Measurements from ENCODE around the gene NFX1.
"Not testable (repeated sequence)": the region's sequence is repeated elsewhere in the genome, so short reads cannot be mapped to it uniquely, and the experiment has no call there.

NFX1 gene

DNA sequence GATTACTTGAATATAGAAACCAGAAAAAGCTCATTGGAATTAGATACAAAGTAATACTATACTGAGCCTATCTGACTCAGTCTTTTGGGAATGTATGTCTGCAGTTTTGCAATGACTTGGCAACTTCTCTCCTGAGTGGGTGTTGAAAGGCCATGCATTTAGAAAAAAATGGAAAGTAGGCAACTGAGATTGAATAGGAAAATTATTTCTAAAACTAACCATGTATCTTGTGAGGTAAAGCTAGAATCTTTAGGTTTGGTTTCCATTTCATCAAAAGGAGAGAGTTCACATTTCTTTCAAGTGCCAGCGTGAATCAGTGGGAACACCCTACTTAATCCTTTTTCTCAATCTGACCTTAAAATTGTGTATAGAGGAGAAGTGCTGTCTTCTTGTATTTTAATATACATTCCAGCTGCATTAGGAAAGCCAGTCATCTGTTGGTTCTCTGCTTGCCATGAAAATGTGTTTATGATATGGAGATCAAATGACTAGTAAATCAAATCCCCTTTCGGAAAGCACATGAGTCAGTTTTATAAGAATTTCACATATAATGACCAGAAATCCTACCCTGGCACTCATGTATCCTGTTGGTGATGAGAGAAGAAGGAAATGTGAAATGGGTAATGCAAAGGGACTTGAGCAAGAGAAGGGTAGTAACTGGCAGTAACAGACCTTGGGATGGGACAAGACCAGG is 30.4 kb downstream of the NFX1 start:
- no peak for DNase-seq (ENCODE audit: low read depth, low spot score)
- peaks cover 6% of the 10 kb centered on the region; the same call in 1 of the 2 replicates for H3K36me3 ChIP-seq (ENCODE audit: control insufficient read depth, insufficient read depth, low read length)
- no peak overlapping the region for H3K4me3 ChIP-seq (ENCODE audit: low read length)
- WGBS (ENCODE audit: insufficient coverage, insufficient read length), result no CpG with 5 or more reads among the region's 2 CpGs
- no peaks in the 10 kb centered on the region for H3K4me1 ChIP-seq (ENCODE audit: control insufficient read depth, insufficient read depth, low read length)
- no peaks in the 10 kb centered on the region for H3K27me3 ChIP-seq (ENCODE audit: control insufficient read depth, insufficient read depth, low read length)
- H3K27ac ChIP-seq (ENCODE audit: low read length), result no peak overlapping the region
- no peaks in the 10 kb centered on the region for H3K9me3 ChIP-seq (ENCODE audit: control insufficient read depth, insufficient read depth, low read length)

DNA sequence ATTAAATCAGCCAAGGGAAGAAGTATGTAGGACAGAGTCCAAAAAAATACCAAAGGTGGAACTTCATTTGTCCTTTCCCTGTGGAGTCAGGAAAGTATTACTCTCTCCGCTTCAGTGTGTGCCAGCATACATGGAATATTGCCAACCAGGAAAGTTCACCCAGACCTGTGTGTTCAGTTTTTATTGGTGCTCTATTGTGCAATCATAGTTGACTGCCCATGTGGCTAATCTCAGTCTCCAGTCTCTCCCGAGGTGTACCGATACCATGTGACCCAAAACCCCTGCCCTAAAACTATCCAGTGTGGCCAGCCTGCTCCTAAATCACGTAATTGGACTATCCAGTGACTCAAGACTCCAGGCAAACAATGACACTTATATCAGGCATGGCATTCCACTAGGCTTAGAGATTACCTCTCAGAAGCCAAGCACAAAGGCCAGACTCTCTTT is 38.8 kb downstream of the NFX1 start:
- DNase-seq (ENCODE audit: low read depth, low spot score), result no peak
- no peak overlapping the region for H3K27ac ChIP-seq (ENCODE audit: low read length)
- no peaks in the 10 kb centered on the region for H3K9me3 ChIP-seq (ENCODE audit: control insufficient read depth, insufficient read depth, low read length)
- H3K4me3 ChIP-seq (ENCODE audit: low read length), result no peak overlapping the region
- H3K27me3 ChIP-seq (ENCODE audit: control insufficient read depth, insufficient read depth, low read length), result no peaks in the 10 kb centered on the region
- H3K36me3 ChIP-seq (ENCODE audit: control insufficient read depth, insufficient read depth, low read length), result peaks cover 8% of the 10 kb centered on the region; the same call in 1 of the 2 replicates
- WGBS (ENCODE audit: insufficient coverage, insufficient read length), result no CpG with 5 or more reads among the region's 4 CpGs
- no peaks in the 10 kb centered on the region for H3K4me1 ChIP-seq (ENCODE audit: control insufficient read depth, insufficient read depth, low read length)

DNA sequence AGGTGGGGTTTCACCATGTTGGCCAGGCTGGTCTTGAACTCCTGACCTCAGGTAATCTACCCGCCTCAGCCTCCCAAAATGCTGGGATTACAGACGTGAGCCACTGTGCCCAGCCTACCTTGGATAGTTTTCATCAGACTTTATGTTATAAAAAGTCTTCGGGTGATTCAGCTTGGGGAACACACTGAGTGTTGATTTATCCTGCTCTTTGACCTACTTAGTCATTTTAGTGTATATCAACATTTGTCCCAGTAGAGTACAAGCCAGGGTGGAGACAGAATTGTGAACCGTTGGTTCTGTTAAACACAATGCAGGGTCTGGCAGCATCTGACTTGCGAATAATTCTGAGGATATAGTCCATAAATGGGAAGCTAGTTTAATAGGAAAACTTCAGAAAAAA is 39.7 kb downstream of the NFX1 start:
- H3K4me1 ChIP-seq (ENCODE audit: control insufficient read depth, insufficient read depth, low read length), result no peaks in the 10 kb centered on the region
- no CpG with 5 or more reads among the region's 5 CpGs for WGBS (ENCODE audit: insufficient coverage, insufficient read length)
- no peak for DNase-seq (ENCODE audit: low read depth, low spot score)
- no peak overlapping the region for H3K4me3 ChIP-seq (ENCODE audit: low read length)
- peaks cover 8% of the 10 kb centered on the region; the same call in 1 of the 2 replicates for H3K36me3 ChIP-seq (ENCODE audit: control insufficient read depth, insufficient read depth, low read length)
- H3K27ac ChIP-seq (ENCODE audit: low read length), result no peak overlapping the region
- H3K27me3 ChIP-seq (ENCODE audit: control insufficient read depth, insufficient read depth, low read length), result no peaks in the 10 kb centered on the region
- no peaks in the 10 kb centered on the region for H3K9me3 ChIP-seq (ENCODE audit: control insufficient read depth, insufficient read depth, low read length)

DNA sequence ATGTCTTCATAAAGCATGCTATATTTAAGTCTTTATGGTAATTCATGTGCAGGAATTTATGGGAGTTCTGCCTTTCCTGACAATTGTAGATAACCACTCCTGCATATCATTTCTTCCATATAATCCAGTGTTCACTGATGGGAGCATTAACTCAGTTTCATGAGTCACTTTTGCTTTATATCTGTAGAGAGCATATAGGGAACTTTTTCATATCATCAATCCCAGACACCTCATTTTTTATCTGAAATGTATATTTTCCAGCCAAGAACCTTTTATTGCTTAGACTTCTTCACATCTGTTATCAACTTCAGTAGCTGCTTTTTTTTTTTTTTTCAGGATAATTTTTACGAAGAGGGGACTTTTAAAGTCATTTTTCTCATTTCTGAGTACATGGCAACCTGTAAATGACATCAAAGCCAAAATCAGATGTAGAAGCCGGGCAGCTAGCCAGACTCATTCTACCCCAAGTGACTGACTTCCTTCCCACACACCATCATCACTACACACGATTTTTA is 41.1 kb downstream of the NFX1 start:
- no peaks in the 10 kb centered on the region for H3K27me3 ChIP-seq (ENCODE audit: control insufficient read depth, insufficient read depth, low read length)
- H3K4me1 ChIP-seq (ENCODE audit: control insufficient read depth, insufficient read depth, low read length), result no peaks in the 10 kb centered on the region
- H3K36me3 ChIP-seq (ENCODE audit: control insufficient read depth, insufficient read depth, low read length), result peaks cover 8% of the 10 kb centered on the region; the same call in 1 of the 2 replicates
- WGBS (ENCODE audit: insufficient coverage, insufficient read length), result no CpG with 5 or more reads among the region's 3 CpGs
- no peaks in the 10 kb centered on the region for H3K9me3 ChIP-seq (ENCODE audit: control insufficient read depth, insufficient read depth, low read length)
- no peak for DNase-seq (ENCODE audit: low read depth, low spot score)
- H3K4me3 ChIP-seq (ENCODE audit: low read length), result no peak overlapping the region
- no peak overlapping the region for H3K27ac ChIP-seq (ENCODE audit: low read length)

DNA sequence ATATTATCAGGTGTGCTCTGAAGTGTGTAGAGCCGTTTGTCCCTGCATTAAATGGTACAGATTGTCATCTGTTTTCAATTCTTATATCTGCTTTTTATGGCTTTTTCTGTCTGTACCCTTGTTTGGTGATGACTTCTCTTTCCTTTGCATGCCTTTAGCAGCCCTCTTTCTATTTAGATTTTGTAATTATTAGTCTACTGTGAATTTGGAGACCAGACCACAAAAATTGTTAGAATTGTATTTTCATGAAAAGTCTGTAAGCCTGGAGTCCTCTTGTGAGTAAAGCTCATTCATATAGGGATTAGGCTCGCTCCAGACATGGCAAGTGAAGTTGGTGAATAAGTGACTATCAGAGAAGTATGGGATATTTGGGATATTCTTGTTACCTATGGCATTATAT is 41.7 kb downstream of the NFX1 start:
- Histone ChIP-seq H3K36me3 (ENCODE audit: control insufficient read depth, insufficient read depth, low read length) (peaks cover 8% of the 10 kb centered on the region; the same call in 1 of the 2 replicates), H3K4me3 (ENCODE audit: low read length) (no peak overlapping the region), H3K9me3 (ENCODE audit: control insufficient read depth, insufficient read depth, low read length) (no peaks in the 10 kb centered on the region), H3K4me1 (ENCODE audit: control insufficient read depth, insufficient read depth, low read length) (no peaks in the 10 kb centered on the region), H3K27ac (ENCODE audit: low read length) (no peak overlapping the region), H3K27me3 (ENCODE audit: control insufficient read depth, insufficient read depth, low read length) (no peaks in the 10 kb centered on the region)
- DNase-seq (ENCODE audit: low read depth, low spot score), result no peak
- no CpG with 5 or more reads among the region's 2 CpGs for WGBS (ENCODE audit: insufficient coverage, insufficient read length)

DNA sequence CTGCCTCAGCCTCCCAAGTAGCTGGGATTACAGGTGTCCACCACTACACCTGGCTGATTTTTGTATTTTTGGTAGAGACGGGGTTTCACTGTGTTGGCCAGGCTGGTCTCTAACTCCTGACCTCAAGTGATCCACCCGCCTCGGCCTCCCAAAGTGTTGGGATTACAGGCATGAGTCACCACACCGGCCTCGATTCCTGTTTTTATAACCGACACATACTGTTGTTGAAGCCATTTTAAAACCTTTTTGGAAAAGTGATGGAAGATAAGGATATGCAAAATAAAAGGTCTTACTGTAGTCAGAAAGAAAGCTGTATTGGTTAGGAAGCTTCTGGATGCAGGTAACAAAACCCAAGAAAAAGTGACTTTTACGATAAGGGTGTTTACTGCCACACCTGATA is 42.6 kb downstream of the NFX1 start:
- not testable (repeated sequence) for H3K4me1 ChIP-seq (ENCODE audit: control insufficient read depth, insufficient read depth, low read length); H3K27me3 ChIP-seq (ENCODE audit: control insufficient read depth, insufficient read depth, low read length); H3K9me3 ChIP-seq (ENCODE audit: control insufficient read depth, insufficient read depth, low read length); H3K36me3 ChIP-seq (ENCODE audit: control insufficient read depth, insufficient read depth, low read length); H3K27ac ChIP-seq (ENCODE audit: low read length); H3K4me3 ChIP-seq (ENCODE audit: low read length); DNase-seq (ENCODE audit: low read depth, low spot score)
- no CpG with 5 or more reads among the region's 7 CpGs for WGBS (ENCODE audit: insufficient coverage, insufficient read length)

DNA sequence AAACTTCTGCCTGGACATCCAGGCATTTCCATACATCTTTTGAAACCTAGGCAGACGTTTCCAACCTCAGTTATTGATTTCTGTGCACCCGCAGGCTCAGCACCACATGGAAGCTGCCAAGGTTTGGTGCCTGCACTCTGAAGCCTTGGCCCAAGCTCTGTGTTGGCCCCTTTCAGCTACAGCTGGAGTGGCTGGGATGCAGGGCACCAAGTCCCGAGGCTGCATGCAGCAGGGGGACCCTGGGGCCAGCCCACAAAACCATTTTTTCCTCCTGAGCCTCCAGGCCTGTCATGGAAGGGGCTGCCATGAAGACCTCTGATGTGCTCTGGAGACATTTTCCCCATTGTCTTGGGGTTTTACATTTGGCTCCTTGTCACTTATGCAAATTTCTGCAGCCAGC is 49.9 kb downstream of the NFX1 start:
- Histone ChIP-seq H3K4me1 (ENCODE audit: control insufficient read depth, insufficient read depth, low read length) (no peaks in the 10 kb centered on the region), H3K27me3 (ENCODE audit: control insufficient read depth, insufficient read depth, low read length) (no peaks in the 10 kb centered on the region), H3K4me3 (ENCODE audit: low read length) (no peak overlapping the region), H3K36me3 (ENCODE audit: control insufficient read depth, insufficient read depth, low read length) (peaks cover 16% of the 10 kb centered on the region; the same call in 1 of the 2 replicates), H3K27ac (ENCODE audit: low read length) (no peak overlapping the region), H3K9me3 (ENCODE audit: control insufficient read depth, insufficient read depth, low read length) (peaks cover 5% of the 10 kb centered on the region)
- WGBS (ENCODE audit: insufficient coverage, insufficient read length), result no CpG with 5 or more reads among the region's 3 CpGs
- DNase-seq (ENCODE audit: low read depth, low spot score), result no peak

DNA sequence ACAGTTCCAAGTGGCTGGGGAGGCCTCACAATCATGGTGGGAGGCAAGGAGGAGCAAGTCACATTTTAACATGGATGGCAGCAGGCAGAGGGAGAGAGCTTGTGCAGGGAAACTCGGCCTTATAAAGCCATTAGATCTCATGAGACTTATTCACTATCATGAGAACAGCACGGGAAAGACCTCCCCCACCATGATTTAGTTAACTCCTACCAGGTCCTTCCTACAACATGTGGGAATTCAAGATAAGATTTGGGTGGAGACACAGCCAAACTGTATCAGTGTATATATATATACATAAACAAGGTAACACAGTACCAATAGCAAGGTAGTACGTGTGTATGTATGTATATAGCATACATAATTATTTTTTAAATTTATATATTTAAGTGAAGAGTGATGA is 50.9 kb downstream of the NFX1 start:
- no peak for DNase-seq (ENCODE audit: low read depth, low spot score)
- Histone ChIP-seq H3K4me3 (ENCODE audit: low read length) (no peak overlapping the region), H3K36me3 (ENCODE audit: control insufficient read depth, insufficient read depth, low read length) (peaks cover 18% of the 10 kb centered on the region; the same call in 1 of the 2 replicates), H3K9me3 (ENCODE audit: control insufficient read depth, insufficient read depth, low read length) (peaks cover 5% of the 10 kb centered on the region), H3K27ac (ENCODE audit: low read length) (no peak overlapping the region), H3K27me3 (ENCODE audit: control insufficient read depth, insufficient read depth, low read length) (no peaks in the 10 kb centered on the region), H3K4me1 (ENCODE audit: control insufficient read depth, insufficient read depth, low read length) (no peaks in the 10 kb centered on the region)
- WGBS (ENCODE audit: insufficient coverage, insufficient read length), result no CpG with 5 or more reads among the region's 3 CpGs

DNA sequence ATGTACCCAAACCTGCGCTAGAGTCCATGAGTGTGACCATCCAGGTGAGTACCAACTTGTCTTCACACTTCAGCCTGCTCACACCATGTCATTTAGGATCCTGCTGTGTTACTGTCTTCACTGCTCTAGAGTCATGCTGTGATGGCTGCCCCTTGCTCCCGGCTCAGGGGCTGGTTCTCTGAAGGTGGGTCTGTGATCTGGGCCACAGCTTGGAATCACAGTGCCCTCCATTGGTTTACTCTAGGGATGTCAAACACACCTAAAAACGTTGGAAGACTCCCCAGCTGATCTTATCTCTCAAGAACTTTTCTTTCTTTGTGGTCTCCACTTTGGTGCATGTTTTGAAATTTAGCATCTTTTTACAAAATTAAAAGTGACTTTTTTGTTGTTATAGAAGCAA is 53.8 kb downstream of the NFX1 start:
- Histone ChIP-seq H3K27me3 (ENCODE audit: control insufficient read depth, insufficient read depth, low read length) (no peaks in the 10 kb centered on the region), H3K4me3 (ENCODE audit: low read length) (no peak overlapping the region), H3K36me3 (ENCODE audit: control insufficient read depth, insufficient read depth, low read length) (peaks cover 14% of the 10 kb centered on the region; the same call in 1 of the 2 replicates), H3K27ac (ENCODE audit: low read length) (no peak overlapping the region), H3K4me1 (ENCODE audit: control insufficient read depth, insufficient read depth, low read length) (no peaks in the 10 kb centered on the region), H3K9me3 (ENCODE audit: control insufficient read depth, insufficient read depth, low read length) (peaks cover 4% of the 10 kb centered on the region)
- no peak for DNase-seq (ENCODE audit: low read depth, low spot score)
- WGBS (ENCODE audit: insufficient coverage, insufficient read length), result no CpG with 5 or more reads among the region's 3 CpGs

DNA sequence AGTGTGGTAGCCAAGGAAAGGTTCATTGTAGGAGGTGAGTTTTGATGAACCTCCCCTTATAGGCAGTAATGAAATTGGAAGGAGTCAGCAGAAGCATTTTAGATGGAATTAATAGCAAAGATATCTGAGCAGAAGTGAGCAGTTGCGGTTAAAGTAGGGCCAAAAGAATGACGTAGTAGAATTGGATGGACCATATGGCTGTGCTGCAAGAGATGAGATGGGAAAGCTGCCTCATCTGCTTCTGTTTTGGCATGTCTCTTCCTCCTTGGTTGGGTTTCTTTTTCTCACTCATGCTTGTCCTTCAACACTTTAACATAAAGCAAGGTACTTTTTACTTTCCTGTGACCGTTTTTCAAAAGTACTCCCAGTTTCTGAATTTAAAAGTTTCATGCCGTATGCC is 56.2 kb downstream of the NFX1 start:
- no peak overlapping the region for H3K27ac ChIP-seq (ENCODE audit: low read length)
- no peaks in the 10 kb centered on the region for H3K4me1 ChIP-seq (ENCODE audit: control insufficient read depth, insufficient read depth, low read length)
- no CpG with 5 or more reads among the region's 4 CpGs for WGBS (ENCODE audit: insufficient coverage, insufficient read length)

DNA sequence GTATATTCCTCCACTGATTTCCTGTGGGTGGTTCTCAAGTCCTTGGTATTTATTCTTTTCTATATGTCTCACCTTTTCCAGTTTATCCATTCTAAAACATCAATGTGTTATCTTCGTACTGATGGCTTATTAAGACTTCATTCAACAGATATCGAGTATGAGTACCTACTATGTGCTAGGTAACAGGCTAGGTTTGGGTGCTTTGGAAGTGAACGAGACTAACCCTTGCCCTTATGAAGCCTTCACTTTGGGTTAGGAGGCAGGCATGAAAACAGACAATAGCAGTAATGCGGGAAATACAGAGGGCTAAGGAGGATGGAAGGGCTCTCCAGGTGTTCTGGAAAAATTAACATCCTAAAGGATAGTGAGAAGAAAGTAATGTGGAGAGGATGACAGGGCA is 58.7 kb downstream of the NFX1 start:
- Histone ChIP-seq H3K27ac (ENCODE audit: low read length) (no peak overlapping the region), H3K27me3 (ENCODE audit: control insufficient read depth, insufficient read depth, low read length) (no peaks in the 10 kb centered on the region), H3K4me1 (ENCODE audit: control insufficient read depth, insufficient read depth, low read length) (no peaks in the 10 kb centered on the region), H3K9me3 (ENCODE audit: control insufficient read depth, insufficient read depth, low read length) (no peaks in the 10 kb centered on the region), H3K4me3 (ENCODE audit: low read length) (no peak overlapping the region), H3K36me3 (ENCODE audit: control insufficient read depth, insufficient read depth, low read length) (peaks cover 4% of the 10 kb centered on the region; the same call in 1 of the 2 replicates)
- no CpG with 5 or more reads among the region's 4 CpGs for WGBS (ENCODE audit: insufficient coverage, insufficient read length)
- DNase-seq (ENCODE audit: low read depth, low spot score), result no peak

More for the DNA sequence above, 56.2 kb downstream of the NFX1 start:
- Histone ChIP-seq H3K4me3 (ENCODE audit: low read length) (no peak overlapping the region), H3K27me3 (ENCODE audit: control insufficient read depth, insufficient read depth, low read length) (no peaks in the 10 kb centered on the region), H3K9me3 (ENCODE audit: control insufficient read depth, insufficient read depth, low read length) (no peaks in the 10 kb centered on the region), H3K36me3 (ENCODE audit: control insufficient read depth, insufficient read depth, low read length) (peaks cover 6% of the 10 kb centered on the region; the same call in 1 of the 2 replicates)
- DNase-seq (ENCODE audit: low read depth, low spot score), result no peak

Data from iPS DF 6.9 (cell line).